Astrocyte of the spinal cord (primary cell): ENCODE results near the gene EIF3L.

Experiments used
- DNase-seq: peaks from one replicate; pipeline ENCODE4 v3.0.0; 2011; ENCODE audit warnings: low read depth, low spot score
- H3K4me3 ChIP-seq: 2 replicates; pipeline ENCODE4 v1.5.1; 2011; ENCODE audit warnings: low read depth, mild to moderate bottlenecking, low read length, moderate library complexity
- CTCF ChIP-seq: IDR thresholded peaks from 2 replicates; pipeline ENCODE4 v1.5.1; 2012; ENCODE audit warnings: low read depth, mild to moderate bottlenecking, low read length, inconsistent platforms
- in situ Hi-C: cut with HindIII; loops from 2 replicates; pipeline ENCODE4 v1.10.0; 2017; ENCODE audit warnings: low sequenced_read_pairs

Gene EIF3L

DNA sequence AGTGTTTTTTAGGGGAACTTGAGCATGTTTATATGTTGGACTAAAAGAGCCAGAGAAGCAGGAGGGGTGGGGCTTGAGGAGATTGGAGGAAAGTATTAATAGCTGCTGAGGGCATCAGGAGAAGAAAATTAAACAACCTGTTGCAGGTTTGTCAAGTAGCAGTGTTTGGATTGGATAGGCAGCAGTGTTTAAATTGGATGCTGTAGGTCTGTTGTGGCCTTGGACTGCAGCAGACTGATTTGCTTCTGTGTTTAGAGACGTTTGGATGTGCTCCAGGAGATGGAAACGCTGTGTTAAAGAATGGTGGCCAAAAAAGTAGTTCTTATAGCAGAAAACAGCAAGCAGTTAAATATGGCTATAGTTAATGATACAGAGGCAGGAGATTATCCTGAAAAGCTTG is 5.7 kb downstream of the EIF3L start:
- in situ Hi-C loops, result no loop called here
- DNase-seq, result no peak
- no peak overlapping the region for H3K4me3 ChIP-seq
- no peak for TF ChIP-seq CTCF

DNA sequence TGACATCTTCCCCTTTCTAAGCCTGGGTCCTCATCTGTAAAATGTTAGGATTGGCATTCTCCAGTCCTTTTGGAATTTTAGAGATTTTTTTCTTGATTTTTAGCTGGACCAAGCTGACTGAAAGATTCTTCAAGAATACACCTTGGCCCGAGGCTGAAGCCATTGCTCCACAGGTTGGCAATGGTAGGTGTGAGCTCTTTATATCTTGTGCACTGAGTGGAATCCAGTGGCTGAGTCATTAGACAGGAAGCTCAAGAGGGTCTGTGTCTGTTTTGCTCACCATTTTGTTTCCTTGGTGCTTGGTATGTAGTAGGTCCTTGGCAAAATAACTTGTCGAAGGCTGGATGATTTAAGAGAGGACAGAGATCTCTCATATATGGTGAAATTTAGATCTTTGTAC is 6.2 kb downstream of the EIF3L start:
- DNase-seq, result no peak
- no peak overlapping the region for H3K4me3 ChIP-seq
- in situ Hi-C loops, result no loop called here
- no peak for TF ChIP-seq CTCF

GRCh38 chr22:37860796-37861421 is 11.7 kb downstream of the EIF3L start:
- in situ Hi-C loops, result no loop called here
- no peak for DNase-seq
- H3K4me3 ChIP-seq, result no peak overlapping the region
- no peak for TF ChIP-seq CTCF

- H3K4me3 ChIP-seq, result no peak overlapping the region
- DNase-seq, result no peak
- TF ChIP-seq CTCF, result no peak
- in situ Hi-C loops, result no loop called here
These were observed 13.5 kb downstream of the EIF3L start for GRCh38 chr22:37862570-37863325.

GRCh38 chr22:37865510-37865909 is 16.3 kb downstream of the EIF3L start:
- DNase-seq, result no peak
- in situ Hi-C loops, result no loop called here
- no peak overlapping the region for H3K4me3 ChIP-seq
- no peak for TF ChIP-seq CTCF

DNA sequence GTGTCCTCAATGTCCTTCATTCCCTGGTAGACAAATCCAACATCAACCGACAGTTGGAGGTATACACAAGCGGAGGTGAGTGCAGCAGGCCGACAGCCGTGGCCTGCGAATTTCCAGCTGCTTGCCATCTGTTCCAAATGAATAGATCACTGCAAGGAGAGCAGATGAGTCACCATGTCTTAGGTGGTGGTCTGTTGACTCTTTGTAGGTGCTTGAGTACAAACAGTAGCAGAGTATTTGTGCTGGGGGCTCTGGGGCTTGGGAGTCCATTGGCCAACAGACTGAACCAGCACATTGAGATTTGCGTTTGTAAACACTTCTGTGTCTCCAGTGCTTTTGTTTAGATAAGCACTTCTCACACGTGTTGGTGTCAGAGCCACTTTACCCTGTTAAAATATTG is 21.1 kb downstream of the EIF3L start:
- in situ Hi-C loops, result no loop called here
- H3K4me3 ChIP-seq, result no peak overlapping the region
- no peak for TF ChIP-seq CTCF
- DNase-seq, result no peak
